ENCODE results near the gene PDCD6IP.

DNA sequence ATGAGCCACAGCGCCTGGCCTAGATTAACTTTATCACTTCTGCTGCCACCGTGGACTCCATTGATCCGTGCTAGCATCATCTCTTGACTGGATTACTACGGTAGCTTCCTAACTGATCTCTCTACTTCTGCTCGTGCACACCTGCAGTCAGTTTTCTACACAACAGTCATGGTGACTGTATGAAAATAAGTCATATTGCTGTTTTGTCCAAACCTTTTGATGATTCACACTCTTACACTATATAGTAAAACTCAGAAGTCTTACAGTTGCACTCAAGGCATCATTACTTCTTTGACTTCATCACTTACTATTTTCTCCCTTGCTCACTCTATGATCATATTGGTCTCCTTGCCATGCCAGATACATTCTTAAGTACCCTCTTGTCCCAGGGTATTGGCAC lies 10.1 kb downstream of the PDCD6IP start:
- TF ChIP-seq CTCF (conservative IDR thresholded peaks at IDR 0.05; ENCODE audit: low read length) (no peak), EZH2phosphoT487 (IDR thresholded peaks at IDR 0.05; ENCODE audit: borderline replicate concordance) (no peak)

Measured in Loucy (cell line).